Measurements from ENCODE around the gene APOA1.

GRCh38 chr11:116881143-116881542, 43.7 kb upstream of the APOA1 start:
- TF ChIP-seq CTCF (IDR thresholded peaks at IDR 0.05) = no peak
- TF ChIP-seq POLR2AphosphoS5 (IDR thresholded peaks at IDR 0.05) = no peak
- TF ChIP-seq EP300 (IDR thresholded peaks at IDR 0.05) = no peak
